Measurements from ENCODE around the gene COL6A3. TPM values are rescaled to one million over a fixed set of nuclear protein-coding genes. Genes with fewer than 3 reads are reported as not detected.

Gene COL6A3, protein sequence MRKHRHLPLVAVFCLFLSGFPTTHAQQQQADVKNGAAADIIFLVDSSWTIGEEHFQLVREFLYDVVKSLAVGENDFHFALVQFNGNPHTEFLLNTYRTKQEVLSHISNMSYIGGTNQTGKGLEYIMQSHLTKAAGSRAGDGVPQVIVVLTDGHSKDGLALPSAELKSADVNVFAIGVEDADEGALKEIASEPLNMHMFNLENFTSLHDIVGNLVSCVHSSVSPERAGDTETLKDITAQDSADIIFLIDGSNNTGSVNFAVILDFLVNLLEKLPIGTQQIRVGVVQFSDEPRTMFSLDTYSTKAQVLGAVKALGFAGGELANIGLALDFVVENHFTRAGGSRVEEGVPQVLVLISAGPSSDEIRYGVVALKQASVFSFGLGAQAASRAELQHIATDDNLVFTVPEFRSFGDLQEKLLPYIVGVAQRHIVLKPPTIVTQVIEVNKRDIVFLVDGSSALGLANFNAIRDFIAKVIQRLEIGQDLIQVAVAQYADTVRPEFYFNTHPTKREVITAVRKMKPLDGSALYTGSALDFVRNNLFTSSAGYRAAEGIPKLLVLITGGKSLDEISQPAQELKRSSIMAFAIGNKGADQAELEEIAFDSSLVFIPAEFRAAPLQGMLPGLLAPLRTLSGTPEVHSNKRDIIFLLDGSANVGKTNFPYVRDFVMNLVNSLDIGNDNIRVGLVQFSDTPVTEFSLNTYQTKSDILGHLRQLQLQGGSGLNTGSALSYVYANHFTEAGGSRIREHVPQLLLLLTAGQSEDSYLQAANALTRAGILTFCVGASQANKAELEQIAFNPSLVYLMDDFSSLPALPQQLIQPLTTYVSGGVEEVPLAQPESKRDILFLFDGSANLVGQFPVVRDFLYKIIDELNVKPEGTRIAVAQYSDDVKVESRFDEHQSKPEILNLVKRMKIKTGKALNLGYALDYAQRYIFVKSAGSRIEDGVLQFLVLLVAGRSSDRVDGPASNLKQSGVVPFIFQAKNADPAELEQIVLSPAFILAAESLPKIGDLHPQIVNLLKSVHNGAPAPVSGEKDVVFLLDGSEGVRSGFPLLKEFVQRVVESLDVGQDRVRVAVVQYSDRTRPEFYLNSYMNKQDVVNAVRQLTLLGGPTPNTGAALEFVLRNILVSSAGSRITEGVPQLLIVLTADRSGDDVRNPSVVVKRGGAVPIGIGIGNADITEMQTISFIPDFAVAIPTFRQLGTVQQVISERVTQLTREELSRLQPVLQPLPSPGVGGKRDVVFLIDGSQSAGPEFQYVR (N-terminal part only)
- 589 and 614 TPM in 2 replicates for total RNA-seq

DNA sequence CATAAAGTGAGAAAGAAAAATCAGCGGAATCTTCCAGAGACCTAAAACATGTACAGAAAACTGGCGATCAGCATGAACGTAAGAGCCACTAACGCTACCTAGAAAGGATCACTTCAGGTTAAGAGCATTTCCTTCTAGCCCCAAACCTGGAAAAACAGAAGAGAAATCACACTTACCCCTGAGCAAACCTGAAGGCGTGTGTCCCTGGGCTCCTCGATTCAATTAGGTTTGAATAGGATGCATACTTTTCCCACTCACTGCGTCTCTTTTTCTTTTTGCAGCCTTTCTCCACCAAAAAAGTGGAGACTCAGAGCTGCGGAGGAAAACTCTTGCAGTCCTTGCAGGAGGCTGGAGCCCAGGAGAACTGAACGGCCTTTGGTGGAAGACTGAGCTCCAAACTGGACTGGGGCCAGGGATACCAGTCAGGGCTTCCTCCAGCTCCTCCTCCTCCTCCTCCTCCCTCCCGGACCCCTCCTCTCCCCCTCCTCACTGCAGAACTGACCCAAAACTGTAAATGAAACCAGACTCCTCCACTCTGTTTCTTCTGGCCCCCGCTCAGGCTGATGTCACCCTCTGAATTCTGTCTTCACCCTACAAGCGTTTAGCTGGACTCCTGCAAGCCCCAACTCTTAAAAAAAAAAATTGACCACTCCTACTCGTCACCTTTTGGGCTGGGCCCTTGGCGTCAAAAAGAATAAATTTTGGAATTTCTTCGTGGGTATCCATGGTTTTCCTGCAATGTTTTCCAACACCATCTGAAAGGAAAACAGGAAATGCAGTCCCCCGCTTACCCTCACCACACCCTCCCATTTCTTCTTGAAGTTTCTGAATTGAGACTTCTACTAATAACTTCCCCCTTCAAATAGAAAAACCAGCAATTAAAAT is at the start of gene COL6A3:
Gene COL6A3, minus strand, starts transcription at position 388 of the 885 bp plus-strand sequence. CDS start 17,347 bp downstream, outside the sequence.

Other genes with a start within 250 kb of the COL6A3 start
- 26.6 and 27.2 TPM in 2 replicates for gene MLPH, start 73.1 kb upstream of the COL6A3 start, total RNA-seq
- gene PRLH, start 152.4 kb upstream of the COL6A3 start, total RNA-seq = not detected in 2 replicates
- under 0.01 and 0.67 TPM in 2 replicates for gene RAB17, start 176.6 kb upstream of the COL6A3 start, total RNA-seq
- 34.5 and 38.5 TPM in 2 replicates for gene LRRFIP1, start 213.4 kb upstream of the COL6A3 start, total RNA-seq

Measured in bronchus fibroblast of lung (primary cell).